NCI-H345 treated with DMSO at 0.1 percent for 48 hours (cell line): Measurements from ENCODE around the gene APOO.

Experiments
- DNase-seq: peaks from one replicate; lab custom pipeline; 2025; ENCODE audit not compliant: unreplicated experiment; lab: John Stamatoyannopoulos, UW

APOO gene

DNA sequence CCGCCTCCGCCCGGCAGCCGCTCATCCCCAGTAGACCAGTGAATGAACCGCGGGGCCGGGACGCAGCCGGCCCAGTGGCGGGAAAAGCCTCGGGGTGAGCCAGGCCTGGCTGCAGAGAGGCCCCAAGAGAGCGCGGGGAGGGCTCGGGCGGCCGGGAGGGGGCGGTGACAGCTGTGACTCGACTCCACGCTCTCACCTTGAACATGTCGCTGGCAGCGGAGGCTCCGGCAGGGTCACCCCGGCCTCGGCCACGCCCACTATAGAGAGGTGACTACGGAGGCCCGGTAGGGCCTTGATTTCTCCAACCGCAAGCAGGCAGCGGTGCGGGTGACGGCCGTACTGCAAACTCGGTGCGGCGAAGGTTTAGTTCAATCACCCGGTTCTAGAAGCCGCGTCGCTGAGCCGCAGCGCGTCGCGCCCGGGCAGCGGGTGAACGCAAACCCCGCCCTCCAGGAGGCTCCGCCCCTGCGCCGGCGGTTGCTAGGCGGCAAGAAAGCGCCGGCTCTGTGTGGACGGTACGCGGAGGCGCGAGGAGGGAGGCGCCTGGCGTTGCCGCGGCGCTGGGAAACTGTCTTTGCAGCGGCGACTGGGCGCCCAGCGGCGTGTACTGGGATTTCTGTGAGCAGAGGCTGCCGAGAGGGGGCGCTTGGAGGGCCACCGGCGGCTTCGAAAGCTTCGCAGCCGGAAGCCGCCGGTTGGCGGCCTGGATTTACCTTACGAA is at the start of gene APOO, which contains the start of gene CXorf58:
Gene APOO (minus strand): TSS at position 441 of the 721 bp plus-strand sequence. CDS start 236 bp downstream, at position 205.
Gene CXorf58 (plus strand): TSS at position 509 of the 721 bp plus-strand sequence. CDS start 2,297 bp downstream, outside the sequence.
- DNase-seq, result peak; percentile 76

DNA sequence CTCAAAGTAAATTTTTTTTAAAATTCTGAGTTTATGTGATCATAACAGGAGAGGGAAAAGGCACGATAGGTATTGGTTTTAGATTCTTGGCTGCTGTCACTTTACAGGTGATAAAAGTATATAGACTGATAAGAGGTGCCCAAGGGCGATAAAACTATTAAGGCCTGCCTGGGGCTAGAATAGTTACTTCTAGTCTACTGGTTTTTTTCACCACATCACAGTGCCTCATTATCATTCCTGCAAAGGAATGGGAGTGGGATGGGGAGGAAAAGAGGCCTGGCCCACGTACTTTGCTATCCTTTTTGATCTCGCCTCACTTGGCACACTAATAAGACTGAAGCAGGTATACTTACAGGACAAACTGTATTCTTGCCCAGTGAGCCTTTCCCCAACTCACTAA is 46.7 kb upstream of the APOO start:
- DNase-seq, result no peak

DNA sequence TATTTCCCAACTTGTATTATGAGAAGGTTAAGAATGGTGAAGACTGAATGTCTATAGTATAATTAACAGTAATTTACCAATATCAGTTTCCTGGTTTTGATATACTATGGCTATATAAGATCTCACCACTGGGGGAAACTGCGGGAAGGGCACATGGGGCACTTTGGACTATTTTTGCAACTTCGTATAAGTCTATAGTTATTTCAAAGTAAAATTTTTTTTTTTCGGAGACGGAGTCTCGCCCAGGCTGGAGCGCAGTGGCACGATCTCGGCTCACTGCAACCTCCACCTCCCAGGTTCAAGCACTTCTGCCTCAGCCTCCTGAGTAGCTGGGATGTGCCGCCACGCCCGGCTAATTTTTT is 46.2 kb upstream of the APOO start:
- no peak for DNase-seq

DNA sequence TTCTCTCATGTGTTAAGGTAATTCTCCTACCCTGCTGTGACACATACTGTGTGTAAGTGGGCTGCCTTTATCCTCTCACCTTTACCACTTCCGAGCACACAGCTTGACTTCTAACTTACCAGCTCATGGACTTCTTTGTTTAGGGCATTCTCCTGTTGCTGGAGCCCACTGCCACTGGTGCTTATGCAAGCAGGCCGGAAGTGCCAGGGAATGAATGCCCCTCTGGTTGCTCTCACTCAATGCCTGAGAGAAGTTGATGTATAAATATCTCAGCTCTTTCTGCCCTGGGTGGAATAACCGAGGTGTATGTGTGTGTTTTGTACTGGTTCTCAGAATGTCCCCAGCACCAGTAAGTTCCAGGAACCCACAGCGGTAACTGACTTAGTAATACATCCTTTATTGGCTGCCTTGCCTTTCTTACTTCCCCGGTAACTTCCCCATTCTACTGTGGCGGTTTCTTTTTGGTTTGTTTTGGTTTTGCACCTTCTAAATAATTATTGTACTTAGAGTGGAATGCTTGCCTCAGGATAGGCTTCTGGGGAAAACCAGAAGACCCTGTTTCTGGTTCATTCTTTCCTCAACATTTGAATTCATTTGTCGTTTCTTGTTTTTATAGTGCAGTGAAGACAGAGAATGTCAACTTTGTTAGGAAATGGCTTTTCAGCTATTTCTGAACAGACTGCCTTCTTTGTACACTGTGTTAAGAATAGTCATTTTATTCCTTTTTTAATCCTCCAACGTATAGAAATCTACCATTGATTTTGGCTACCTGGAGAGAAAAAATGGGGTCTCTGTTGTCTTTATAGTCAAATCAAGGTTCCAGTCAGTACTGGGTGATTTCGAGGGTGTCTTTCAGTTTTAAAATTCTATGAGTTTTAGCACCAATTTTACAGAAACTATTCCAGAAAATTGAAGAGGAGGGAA is 45.5 kb upstream of the APOO start:
- peak; percentile 34 for DNase-seq

DNA sequence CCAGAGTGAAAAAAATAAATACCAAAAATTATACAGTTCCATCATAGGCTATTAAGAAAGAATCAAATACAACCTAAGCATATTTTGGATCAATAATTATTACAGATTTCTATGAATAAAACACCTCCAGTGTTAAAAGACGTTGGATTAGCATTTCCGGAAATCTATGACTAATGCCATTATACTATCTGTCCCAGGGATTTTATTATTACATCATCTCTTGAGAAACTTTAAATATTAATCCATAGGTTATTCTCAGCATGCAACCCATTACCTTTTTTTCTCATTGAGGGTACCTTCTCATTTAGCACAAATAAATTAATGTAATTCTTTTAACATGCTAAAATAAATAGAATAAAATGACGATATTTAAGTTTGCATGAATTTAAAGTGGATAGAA is 44.7 kb upstream of the APOO start:
- DNase-seq, result no peak

DNA sequence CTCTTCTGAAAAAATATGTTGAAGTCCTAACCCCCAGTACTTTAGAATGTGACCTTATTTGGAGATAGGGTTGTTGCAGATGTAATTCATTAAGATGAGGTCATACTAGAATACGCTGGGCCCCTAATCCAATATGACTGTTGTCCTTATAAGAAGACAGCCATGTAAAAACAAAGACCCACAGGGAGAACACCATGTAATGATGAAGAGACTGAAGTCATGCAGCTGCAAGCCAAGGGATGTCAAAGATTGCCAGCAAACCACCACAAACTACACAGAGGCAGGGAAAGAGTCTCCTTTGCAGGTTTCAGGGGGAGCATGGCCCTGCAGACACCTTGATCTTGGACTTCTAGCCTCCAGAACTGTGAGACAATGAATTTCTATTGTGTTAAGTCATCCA is 37.5 kb upstream of the APOO start:
- DNase-seq, result no peak

DNA sequence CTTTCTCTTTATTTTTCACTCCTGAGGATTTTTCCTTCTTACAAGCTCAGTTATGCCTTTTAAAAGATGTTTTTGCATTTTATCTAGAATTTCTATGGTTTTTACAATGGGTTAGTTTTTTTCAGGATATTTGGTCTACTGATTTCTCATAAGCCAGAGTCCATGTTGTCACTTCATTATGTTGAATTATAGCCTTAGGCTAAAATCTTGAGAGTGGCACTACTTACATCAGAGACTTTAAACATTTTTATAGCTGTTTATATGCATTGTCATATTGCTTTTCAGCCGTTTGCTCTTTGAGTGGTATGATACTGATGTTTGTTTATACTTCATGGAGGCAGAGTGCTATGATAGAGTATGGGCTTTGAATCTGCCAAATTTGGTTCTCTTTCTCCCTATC is 36.5 kb upstream of the APOO start:
- no peak for DNase-seq

DNA sequence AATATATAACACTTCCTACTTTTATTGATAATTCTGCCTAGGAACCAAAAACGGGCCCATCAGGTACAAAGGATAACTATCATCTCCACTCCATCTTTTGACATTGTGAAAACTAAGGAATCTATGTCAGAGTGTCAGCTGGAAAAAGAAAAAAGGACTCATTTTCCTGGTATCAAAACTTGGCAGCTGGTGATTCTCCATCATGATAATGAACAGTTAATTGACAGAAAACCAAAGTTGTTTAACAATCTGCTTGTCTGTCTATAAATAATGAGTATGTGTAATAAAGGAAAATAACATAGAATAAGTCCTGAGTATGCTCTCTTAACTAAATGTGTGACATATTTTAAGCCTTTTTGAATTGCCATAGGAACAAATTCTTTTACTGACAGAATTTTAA is 31.5 kb upstream of the APOO start:
- DNase-seq, result no peak

DNA sequence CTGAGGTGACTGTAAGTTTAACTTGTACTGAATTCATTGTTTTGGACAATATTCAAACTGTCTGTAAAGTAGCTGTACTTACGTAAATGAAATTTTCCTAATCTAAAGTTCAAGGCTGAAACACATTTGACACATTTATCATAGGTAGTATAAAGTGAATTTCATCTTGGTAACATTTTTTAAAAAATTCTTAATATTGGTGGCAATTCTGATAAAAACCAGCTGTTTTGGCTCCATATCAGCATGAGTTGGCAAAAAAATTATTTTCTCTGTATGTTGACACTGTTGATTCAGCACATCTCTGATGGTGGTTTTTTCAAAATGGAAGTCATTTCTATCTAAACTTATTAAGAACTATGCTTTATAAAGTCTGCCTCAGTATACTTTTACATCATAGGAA is 31.0 kb upstream of the APOO start:
- DNase-seq, result no peak

DNA sequence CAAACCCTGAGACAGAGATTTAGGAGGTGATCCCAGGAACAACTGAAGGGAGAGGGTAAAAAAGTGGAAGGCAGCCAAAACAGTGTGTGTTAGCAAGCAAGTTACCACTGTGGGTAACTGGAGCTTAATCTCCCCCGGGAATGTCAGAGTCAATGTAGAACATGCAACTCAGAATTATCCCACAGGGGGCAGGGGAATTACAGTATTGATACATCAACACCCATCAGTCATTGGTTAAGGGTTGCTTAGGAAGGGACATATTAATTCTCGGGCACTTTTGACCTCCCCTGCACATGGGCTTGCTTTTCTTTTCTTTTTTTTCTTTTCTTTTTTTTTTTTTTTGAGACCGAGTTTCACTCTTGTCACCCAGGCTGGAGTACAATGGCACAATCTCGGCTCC is 29.4 kb upstream of the APOO start:
- no peak for DNase-seq

DNA sequence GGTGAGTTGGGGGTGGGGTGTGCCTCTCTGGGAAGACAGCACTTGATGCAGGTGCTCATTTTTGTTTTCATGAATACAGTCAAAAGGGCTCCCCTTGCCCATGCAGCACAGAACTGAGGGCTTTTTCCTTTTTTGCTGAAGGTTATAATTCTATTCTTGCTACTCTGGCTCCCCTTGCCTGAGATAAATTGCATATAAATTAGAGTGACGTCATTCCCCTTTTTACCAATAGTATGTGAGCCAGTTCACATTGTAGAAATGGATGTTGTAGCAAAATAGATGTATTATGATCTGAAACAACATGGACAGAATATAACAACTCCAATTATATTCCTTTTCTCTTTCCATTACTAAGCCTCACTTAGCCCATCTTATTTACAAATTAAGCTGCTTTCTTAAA is 28.4 kb upstream of the APOO start:
- DNase-seq, result no peak

DNA sequence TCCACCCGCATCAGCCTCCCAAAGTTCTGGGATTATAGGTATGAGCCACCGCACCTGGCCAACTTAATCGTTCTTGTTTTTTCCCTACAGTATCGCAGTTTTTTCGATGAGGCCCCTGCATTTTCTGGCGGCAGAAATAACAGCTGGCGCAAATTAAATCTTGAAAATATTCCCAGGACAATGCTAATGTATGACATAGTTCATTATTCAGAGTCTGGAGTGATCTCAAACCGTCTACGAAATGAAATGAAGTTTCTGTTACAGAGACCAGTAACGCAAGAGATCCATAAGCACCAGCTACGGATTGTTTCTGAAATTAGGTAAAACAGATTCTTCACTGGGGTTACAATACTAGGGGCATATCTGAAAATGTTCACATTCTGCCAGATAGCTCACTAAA is 27.4 kb upstream of the APOO start:
- DNase-seq, result no peak

DNA sequence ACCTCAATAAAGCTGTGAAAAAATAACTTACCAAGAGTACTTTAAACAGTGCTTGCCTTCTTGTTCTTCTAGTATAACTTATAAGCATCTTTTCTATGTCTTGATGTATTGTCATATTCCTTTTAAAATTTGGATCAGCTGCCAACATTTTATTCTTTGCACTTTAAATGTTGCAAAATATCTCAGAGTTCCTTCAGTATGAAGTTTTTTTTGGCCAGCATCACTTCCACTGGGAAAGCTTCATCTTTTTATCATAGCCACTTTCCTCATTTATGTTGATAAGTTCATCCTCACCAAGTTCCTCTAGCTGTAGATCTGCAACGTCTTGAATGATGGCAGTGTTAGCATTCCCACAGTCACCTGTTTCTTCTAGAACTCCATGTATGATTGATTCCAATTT is 24.3 kb upstream of the APOO start:
- no peak for DNase-seq

DNA sequence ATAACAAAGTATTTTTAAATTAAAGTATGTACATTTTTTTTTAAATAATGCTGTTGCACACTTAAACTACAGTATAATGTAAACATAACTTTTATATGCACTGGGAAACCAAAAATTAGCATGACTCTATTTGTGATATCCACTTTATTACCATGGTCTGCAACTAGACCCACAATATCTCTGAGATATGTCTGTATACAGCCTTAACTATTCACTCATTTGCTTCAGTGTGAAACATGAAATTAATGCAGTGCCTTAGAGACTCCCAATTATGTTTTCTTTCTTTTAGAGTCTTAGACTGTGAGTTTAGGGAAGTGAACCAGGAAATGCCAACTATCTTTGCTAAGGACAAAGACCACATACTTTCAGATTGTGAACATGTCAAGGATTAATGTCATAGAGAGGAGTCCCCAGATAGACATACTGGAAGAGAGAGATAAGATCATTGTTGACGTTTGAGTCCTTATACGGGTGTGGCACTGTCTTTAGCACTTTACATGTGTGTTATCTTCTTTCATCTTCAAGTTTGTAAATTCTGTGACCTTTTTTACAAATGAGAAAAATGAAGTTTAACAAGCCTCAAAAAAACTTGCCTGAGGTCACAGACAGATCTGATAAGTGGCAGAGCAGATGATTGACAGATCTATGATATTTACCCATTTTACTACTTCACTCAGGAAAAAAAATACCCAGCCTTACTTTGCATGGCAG is 23.3 kb upstream of the APOO start:
- no peak for DNase-seq

DNA sequence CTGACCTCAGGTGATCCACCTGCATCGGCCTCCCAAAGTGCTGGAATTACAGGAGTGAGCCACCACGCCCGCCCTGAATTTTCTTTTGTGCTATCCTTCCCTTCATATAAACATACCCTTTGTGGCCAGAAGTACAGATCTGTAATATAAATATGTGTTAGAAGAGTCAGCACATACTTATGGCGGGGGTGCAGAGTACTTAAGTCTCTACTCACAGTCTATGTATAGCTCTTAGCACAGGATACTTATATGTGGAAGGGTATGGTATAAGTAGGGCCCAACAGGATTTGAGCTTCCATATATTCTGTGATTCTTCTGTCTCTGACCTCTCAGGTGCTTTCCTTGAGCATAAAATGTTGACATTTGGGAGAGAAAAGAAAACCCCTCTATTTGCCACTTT is 18.3 kb upstream of the APOO start:
- DNase-seq, result no peak

DNA sequence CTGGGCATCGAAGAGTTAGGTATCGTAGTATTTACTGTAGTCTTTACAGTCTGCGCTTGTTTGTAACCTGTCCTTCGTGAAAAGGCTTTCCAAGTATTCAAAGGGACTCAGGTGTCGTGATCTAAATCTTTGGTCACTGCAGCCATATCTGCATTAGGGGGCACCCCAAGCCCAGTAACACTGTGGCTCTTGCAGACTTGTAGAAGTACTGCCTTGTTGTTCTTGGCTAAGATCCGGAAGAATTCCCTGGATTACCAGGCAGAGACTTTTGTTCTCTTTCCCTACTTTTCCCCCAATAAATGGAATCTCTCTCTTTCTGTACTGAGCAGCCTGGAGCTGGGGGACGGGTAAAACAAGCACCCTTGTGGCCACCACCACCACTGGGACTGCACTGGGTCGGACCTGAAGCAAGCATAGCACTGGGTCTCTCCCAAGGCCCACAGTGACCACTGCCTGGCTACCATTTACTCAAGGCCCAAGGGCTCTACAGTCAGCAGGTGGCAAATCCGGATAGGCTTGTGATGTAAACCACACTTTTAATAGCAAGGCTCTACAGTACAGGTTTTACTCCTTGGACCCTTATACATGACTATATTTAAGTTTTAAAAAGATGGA is 12.1 kb upstream of the APOO start:
- no peak for DNase-seq

DNA sequence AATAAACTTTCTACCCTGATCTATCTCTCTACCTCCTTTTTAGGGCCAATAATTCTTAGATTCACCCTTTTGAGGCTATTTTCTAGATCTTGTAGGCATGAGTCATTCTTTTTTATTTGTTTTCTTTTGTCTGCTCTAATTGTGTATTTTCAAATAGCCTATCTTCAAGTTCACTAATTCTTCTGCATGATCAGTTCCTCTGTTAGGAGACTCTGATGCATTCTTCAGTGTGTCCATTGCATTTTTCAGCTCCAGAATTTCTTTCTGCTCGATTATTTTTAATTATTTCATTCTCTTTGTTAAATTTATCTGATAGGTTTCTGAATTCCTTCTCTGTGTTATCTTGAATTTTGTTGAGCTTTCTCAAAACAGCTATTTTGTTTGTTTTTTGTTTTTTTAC is 11.4 kb upstream of the APOO start:
- no peak for DNase-seq

DNA sequence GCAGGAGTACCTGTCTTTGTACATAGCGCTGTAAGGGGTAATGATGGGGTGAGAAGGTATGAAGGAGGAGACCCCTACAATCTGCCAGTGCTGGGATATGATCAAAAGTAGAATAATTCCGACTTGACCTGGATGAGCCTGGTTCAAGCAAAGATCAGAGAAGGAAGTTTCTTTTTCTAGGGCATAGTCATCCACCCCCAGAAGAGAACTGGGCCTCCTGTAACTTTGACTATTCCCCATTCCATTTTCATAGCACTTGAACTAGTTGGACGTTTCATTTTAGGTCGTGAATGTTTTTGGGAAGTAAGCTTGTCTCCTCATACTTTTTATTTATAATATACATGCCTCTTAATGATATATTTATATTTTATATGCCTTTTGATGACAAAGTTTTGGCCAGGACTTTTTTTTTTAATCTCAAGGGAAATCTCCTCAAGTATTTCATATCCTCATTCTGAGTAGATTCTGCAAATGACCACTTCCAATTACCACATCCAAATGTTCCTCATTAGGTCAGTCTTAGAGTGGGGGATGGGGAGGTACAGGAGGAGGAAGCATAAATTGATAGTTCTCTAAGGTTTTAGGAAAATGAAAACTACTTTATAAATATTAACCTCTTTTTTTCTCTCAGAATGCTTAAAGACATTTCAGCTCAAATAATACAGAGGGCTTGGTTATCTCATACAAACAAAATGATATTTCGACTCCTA is 3.5 kb upstream of the APOO start:
- no peak for DNase-seq

DNA sequence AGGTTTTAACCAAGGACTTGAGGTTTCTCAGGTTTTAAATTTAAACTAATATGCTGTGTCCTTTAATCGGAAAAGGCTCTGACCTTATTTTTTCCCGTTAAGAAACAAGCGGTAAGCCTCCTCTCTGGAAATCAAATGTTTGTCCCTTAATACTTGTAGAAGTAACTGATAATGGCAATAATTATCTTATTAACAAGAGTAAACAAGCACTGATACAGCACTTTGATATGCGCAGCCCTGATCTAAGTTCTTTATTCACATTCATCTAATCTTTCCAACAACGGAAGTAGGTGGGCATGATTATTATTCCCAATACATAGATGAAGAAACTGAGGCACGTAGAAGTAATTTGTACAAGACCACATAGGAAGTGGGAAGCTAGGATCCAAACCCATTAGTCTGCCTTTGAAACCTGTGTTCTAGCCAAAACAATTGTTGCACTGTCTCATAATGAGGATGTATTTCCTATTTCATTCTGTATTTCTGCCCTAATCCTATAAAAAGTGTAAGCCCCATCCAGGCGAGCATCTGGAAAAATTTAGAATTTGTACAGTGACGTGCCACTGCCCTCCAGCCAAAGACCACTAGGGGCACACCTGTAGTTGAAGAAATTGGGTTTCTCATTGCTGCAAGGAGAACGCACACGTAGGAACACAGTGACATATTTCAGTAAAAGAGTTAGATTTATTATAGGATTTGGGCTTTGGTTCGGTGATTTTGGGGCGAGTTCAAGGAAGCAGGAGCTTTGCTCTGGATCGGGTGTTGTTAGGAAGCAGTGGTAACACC is 674 bp upstream of the APOO start:
- DNase-seq, result no peak

DNA sequence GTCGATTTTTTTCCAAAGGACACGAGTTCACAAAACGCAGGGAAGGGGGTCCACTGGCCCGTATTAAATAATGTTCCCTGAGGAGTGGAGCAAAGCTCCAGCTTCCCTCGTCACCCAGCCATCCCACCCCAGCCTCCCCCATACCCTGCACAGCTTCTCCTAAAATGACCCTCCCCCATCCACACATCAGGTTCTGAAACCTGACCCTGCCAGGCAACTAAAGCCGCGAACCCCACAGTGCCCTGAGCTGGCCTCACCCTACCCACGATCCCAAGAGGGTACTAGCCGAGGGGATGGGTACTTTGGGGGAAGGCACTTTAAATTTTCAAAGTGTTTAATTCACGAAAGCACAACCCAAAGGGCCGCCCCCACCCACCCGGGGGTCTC is 634 bp downstream of the APOO start:
- DNase-seq, result no peak
